GM21619 (cell line): Measurements from ENCODE around the gene SUN1.
"Not testable (repeated sequence)": the region's sequence is repeated elsewhere in the genome, so short reads cannot be mapped to it uniquely, and the experiment has no call there.

Experiments used
- ATAC-seq: cut with Tn5 transposase; IDR thresholded peaks from one replicate; pipeline ENCODE4 v1.9.1; 2021; ENCODE audit not compliant: unreplicated experiment

SUN1 gene

DNA sequence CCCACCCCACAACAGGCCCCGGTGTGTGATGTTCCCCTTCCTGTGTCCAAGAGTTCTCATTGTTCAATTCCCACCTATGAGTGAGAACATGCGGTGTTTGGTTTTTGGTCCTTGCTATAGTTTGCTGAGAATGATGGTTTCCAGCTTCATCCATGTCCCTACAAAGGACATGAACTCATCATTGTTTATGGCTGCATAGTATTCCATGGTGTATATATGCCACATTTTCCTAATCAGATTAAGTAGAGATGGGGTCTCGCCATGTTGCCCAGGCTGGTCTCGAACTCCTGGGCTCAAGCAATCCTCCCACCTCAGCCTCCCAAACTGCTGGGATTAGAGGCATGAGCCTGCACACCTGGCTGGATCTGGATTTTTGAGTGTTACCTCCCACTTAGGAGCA lies 28.5 kb upstream of the SUN1 start:
- ATAC-seq = not testable (repeated sequence)

- ATAC-seq = no peak
Observed at GRCh38 chr7:805261-805660, 27.0 kb upstream of the SUN1 start.

- no peak for ATAC-seq
Observed at GRCh38 chr7:815284-816216, 16.7 kb upstream of the SUN1 start.

DNA sequence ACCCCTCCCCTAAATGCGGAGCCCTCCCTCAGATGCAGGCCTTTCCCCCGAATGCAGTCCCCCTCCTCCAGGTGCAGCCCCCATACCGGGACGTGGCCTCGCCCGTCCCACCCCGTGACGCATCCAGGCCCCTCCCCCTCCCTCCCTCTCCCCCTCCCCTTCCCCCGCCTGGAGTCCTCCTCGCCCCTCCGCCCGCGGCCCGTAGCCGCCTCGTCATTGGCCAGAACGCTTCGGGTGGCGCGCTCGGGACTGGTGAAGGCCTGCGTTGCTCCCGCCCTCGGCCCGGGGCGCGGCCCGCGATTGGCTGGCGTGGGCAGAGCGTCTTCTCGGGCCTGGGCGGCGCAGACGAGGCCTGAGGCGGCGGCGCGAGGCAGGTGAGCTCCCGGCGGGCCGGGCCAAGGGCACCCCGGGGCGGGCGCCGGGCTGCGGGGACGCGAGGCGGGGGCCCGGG lies 16.0 kb upstream of the SUN1 start:
- ATAC-seq = peak; percentile 75

GRCh38 chr7:816751-817671 lies 15.3 kb upstream of the SUN1 start:
- peak; percentile 10 for ATAC-seq

DNA sequence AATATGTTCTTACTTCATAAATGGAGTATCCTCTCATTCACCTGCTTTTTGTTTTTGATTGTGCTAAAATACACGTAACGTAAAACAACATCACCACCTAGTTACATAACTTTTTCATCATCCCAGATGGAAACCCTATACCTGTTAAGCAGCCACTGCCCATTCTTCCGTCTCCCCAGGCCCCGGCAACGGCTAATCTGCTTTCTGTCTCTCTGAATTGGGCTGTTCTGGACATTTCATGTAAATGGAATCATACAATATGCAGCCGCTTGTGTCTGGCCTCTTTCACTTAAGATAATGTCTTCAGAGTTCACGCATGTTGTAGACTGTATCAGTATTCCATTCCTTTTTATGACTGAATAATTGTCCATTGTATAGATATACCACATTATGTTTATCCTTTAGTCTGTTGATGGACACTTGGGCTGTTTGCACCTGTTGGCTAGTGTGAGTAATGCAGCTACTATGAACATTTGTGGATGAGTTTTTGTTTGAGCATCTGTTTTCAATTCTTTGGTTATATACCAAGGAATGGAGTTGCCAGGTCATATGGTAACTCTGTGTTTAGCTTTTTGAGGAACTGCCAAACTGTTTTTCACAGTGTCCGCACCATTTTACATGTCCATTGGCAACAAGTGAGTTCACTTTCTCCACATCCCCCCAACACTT lies 14.1 kb upstream of the SUN1 start:
- no peak for ATAC-seq

DNA sequence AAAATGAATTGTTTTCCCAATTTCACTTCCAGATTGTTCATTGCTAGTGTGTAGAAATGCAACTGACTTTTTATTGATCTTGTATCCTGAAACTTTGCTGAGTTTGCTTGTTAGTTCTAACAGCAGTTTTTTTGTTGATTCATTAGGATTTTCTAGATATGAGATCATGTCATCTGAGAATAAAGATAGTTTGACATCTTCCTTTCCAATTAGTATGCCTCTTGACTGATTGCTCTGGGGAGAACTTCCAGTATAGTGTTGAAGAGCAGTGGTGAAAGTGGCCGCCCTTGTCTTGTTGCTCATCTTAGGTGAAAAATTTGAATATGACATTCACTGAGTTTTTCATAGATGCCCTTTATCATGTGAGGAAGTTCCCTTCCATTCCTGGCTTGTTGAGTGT lies 11.9 kb upstream of the SUN1 start:
- ATAC-seq = no peak

GRCh38 chr7:821688-822087 lies 10.6 kb upstream of the SUN1 start:
- ATAC-seq = no peak

- ATAC-seq = no peak
Observed at GRCh38 chr7:822692-823276, 9.5 kb upstream of the SUN1 start.

GRCh38 chr7:823649-824048 lies 8.6 kb upstream of the SUN1 start:
- no peak for ATAC-seq

- no peak for ATAC-seq
Observed at GRCh38 chr7:824081-824480, 8.2 kb upstream of the SUN1 start.

GRCh38 chr7:824664-825063 lies 7.6 kb upstream of the SUN1 start:
- ATAC-seq = no peak

DNA sequence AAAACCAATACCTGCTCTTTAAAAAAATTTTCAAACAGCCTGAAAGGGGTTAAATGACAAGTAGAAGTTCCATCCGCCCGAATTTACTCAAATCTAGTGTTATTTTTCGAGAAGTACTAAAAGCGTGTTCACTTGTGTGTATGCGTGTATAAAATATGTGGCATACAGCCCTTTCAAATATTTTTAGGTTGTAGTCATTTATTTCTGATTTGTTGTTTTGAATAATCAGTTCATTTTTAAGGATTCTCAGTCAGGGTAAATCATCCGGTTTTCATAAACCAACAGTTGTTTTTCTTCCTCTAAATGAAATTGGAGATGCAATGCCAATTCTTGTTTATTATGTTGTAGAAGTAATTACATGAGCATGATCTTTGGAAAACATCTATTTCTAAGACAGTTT lies 6.9 kb upstream of the SUN1 start:
- ATAC-seq = no peak

DNA sequence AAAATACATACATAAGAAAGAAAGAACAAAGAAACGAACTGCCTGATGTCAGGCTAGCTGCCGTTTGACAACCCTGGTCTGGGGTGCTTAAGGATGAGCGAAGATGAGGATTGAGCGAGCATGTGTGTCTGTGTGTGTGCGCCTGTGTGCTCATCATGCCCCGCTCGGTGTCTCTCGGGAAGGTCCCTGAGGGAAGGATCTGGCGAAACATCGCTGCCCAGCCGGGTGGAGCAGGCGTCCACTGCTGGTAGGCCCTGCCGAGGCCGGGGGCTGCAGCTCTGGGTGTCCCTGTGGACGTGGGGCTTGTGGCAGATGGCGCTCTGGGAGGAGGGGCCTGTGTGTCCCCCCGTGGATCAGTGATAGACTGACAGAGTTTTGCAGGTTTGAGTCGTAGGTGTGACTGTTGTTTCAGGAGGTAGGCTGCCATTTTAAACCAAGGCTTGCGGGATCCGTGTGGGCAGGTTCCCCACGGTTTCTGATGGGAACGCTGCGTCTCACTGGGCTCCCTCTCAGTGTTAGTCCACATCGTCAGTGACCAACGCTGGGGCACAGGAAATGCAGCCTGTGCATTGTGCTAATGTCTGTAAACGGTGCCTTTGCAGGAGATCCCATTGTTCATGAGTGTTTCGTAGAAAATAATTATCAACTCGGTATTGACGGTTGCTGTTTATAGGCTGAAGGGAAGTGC lies 5.9 kb upstream of the SUN1 start:
- ATAC-seq = no peak

DNA sequence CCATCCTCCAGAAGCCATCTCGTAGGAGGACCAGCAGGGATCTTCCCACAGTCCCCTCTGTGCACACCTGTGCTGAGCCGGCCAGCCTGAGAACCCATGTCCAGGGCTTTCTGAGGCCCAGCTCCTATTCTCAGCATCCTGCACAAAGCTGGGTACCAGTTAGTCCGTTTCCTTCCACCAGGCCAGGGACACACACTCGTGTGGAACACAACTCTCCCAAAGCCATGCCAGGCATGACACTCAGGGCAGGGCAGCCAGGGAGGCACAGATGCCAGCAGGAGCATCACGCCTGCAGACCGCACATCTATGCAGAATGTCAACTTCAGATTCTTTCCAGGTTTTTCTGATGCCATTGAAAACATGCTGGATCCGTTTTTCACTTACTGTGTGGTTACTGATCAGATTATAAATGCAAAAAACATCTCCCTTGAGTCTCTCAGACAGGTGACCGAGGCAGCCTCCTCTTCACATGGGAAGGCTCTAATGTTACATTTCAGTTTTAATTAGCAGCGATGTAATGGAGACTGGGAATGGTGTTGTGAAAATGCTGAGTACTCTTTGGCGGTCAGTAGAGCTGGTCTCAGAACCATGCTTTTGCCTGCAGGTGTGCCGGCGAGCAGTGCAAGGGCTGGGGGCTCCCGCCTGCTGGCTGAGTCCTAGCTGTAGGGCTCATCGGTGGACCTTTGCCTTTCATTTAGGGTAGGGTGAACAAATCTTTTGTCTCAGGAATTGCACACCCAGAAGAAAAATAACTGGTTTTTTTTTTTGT lies 3.3 kb upstream of the SUN1 start:
- ATAC-seq = no peak

GRCh38 chr7:830069-830468 lies 2.2 kb upstream of the SUN1 start:
- no peak for ATAC-seq

GRCh38 chr7:831596-832166 lies 595 bp upstream of the SUN1 start:
- peak; percentile 68 for ATAC-seq

DNA sequence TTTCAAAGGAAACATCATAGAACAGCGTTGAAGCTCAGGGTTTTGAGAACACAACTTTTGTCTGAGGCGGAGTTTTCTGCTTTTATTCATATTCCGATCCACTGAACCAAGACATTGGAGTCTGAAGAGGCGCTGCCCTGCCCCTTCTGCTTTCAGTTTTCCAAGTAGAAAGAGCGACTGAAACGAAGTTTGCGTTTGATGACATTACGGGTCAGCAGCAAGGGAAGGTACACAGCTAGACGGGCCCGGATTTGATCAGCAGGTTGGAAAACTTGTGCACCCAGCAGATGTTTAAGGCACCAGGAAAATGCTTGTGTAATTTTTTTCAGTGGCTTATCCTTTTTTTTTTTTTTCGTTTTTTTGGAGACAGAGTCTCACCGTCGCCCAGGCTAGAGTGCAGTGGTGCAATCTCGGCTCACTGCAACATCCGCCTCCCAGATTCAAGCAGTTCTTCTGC lies 720 bp downstream of the SUN1 start:
- no peak for ATAC-seq

GRCh38 chr7:833601-834258 lies 1.5 kb downstream of the SUN1 start:
- no peak for ATAC-seq
